Adrenal gland (tissue), 5 donors: Measurements from ENCODE around the gene ZNG1A.
"Not testable (repeated sequence)": the region's sequence is repeated elsewhere in the genome, so short reads cannot be mapped to it uniquely, and the experiment has no call there.

Source experiments
- CTCF ChIP-seq, 6 experiments: fragments of 450-650 bp in 4 of 6; fragments of 200-600 bp in 2 of 6; sonication (generic) in 1 of 6; IDR thresholded peaks; 1 replicate in 5 of 6; 2 replicates in 1 of 6; pipeline versions ENCODE4 v1.5.1 to v1.8.0; 2016 to 2021; ENCODE audit warnings: antibody characterized with exemption in 6 of 6, mild to moderate bottlenecking in 2 of 6, moderate library complexity in 1 of 6
- POLR2A ChIP-seq, 2 donors: fragments of 450-650 bp; IDR thresholded peaks; one replicate each; pipeline ENCODE4 v1.6.1; 2017; ENCODE audit warnings: antibody characterized with exemption in 2 of 2, mild to moderate bottlenecking in 2 of 2, moderate library complexity in 1 of 2
- donor health status: DM: no; HTN: no; CAD: no.

GRCh38 chr9:178970-179383 is at the start of gene ZNG1A:
- not testable (repeated sequence) for TF ChIP-seq CTCF, POLR2A (IDR thresholded peaks at IDR 0.05)
